Esophagus (tissue), 2 donors: ENCODE results near the gene CACNA1F. TPM values are rescaled to one million over a fixed set of nuclear protein-coding genes. Genes with fewer than 3 reads are reported as not detected.

Source experiments
- H3K27ac ChIP-seq, 2 donors: one replicate each; pipeline ENCODE4 v1.5.1; 2013; ENCODE audit warnings: low read depth in 2 of 2, mild to moderate bottlenecking in 2 of 2, inconsistent platforms in 1 of 2, low read length in 1 of 2, moderate library complexity in 1 of 2
- H3K27me3 ChIP-seq, 2 donors: one replicate each; pipeline ENCODE4 v1.6.1; 2013; ENCODE audit warnings: low read length in 2 of 2, control low read depth in 1 of 2, mild to moderate bottlenecking in 1 of 2; ENCODE audit not compliant: insufficient read depth in 2 of 2, control insufficient read depth in 1 of 2
- H3K36me3 ChIP-seq, 2 donors: one replicate each; pipeline ENCODE4 v1.6.1; 2013; ENCODE audit warnings: low read length in 1 of 2; ENCODE audit not compliant: control insufficient read depth in 2 of 2, insufficient read depth in 2 of 2
- H3K4me1 ChIP-seq, 2 donors: one replicate each; pipeline ENCODE4 v1.6.1; 2013; ENCODE audit warnings: low read length in 1 of 2; ENCODE audit not compliant: control insufficient read depth in 2 of 2, insufficient read depth in 2 of 2
- H3K4me3 ChIP-seq, 2 donors: one replicate each; pipeline ENCODE4 v1.5.1; 2013; ENCODE audit warnings: low read length in 2 of 2, mild to moderate bottlenecking in 2 of 2, low read depth in 1 of 2, moderate library complexity in 1 of 2
- H3K9me3 ChIP-seq, 2 donors: one replicate each; pipeline ENCODE4 v1.6.1; 2013; ENCODE audit warnings: mild to moderate bottlenecking in 2 of 2, low read depth in 1 of 2, low read length in 1 of 2, moderate library complexity in 1 of 2; ENCODE audit not compliant: control insufficient read depth in 2 of 2, insufficient read depth in 1 of 2
- WGBS, 2 donors: extraction: QIAGEN DNeasy Blood & Tissue Kit; methylation state at CpG; one replicate each; pipeline ENCODE4 v1.1.7; 2013; 5-methylcytosine and 5-hydroxymethylcytosine counted together
- polyA plus RNA-seq, 2 donors: library from polyadenylated mRNA; stranded (reverse); fragments of 200-250 nt; gene quantifications; one replicate each; pipeline ENCODE4 v1.2.3, GENCODE V29; 2013
- donor health status: healthy with polysubstance abuse.
- donor health status: Bipolar disorder and iron deficiency.

The CACNA1F gene
- polyA plus RNA-seq, 2 donors = 0.11 to 0.24 TPM

- Histone ChIP-seq H3K9me3 (no peaks in the 10 kb centered on the region), H3K36me3 (no peaks in the 10 kb centered on the region), H3K4me3 (peak overlapping the region; percentile 43 to 80), H3K27ac (peak overlapping the region; percentile 90 to 92), H3K4me1 (peaks cover 0 to 14% of the 10 kb centered on the region in 2 donors), H3K27me3 (no peaks in the 10 kb centered on the region)
- WGBS, 2 donors = 39 to 65% methylated on average over 48 to 66 of the region's 66 CpGs
These were observed 37.2 kb upstream of the CACNA1F start for GRCh38 chrX:49270249-49270921.

DNA sequence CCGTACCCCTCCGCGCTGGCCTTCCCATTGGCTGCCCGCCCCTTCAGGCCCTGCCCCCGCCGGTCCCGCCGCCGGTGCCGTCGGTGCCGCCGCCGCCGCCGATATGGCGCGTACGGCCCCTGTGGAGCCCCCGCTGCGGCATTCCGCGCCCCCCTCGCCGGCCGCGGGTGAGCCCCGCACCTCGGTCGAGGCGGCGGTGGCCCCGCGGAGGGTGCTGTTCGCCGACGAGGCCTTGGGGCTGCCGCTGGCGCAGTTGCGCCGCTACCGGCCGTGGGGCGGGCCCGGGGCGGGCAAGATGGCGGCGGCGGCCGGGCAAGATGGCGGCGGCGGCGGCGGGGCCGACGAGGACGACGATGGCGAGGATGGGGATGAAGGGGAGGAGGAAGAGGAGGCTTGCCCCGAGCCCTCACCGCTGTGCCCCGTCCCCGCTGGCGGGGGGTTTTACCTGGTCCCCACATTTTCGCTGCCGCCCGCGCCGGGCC lies 36.7 kb upstream of the CACNA1F start, which contains the start of gene PPP1R3F:
PPP1R3F (plus strand) TSS at position 27 of the 482 bp plus-strand sequence; CDS start at position 104, 77 bp downstream.
- peak within 1 kb of the TSS; percentile 43 to 80 for H3K4me3 ChIP-seq
- H3K27me3 ChIP-seq = no peaks in the 10 kb centered on the region
- no peaks in the 10 kb centered on the region for H3K9me3 ChIP-seq
- WGBS, 2 donors = 1 to 23% methylated on average over 29 to 70 of the region's 70 CpGs
- H3K4me1 ChIP-seq = peaks cover 0 to 14% of the 10 kb centered on the region in 2 donors
- peak within 1 kb of the TSS; percentile 95 for H3K27ac ChIP-seq
- H3K36me3 ChIP-seq = no peaks in the 10 kb centered on the region

DNA sequence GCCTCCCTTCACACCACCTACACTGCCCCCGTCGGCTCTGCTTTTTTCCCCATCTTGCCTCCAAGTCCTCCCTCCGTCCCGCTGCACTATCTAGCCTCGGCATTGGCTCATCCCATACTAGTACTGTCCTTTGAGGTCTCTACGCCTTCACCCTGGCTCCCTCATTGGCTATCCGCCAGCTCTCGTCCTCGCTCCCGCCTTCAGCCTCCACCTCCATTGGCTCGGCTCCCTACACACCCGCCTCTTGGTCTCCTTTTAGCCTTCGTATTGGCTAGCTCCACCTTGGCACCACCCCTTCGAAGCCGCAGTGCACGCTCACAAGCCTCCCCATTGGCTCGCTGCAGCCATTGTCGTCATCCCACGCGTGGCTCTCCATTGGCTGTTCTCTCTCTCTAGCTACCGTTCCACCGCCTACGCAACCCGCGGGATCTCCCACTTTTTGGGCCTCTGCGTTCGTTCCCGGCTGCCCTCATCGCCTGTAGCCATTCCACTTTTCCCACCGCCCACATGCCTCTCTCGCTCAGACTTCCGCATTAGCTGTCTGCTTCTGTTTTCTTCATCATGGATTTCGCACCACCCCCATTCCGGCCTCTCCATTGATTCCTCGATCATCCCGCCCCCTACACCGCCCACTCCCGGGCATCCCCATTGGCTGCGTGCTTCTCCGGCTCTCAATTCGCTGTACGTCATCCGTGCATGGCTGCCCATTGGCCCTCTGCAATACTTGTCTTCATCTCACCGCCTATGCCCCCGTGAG lies 36.0 kb upstream of the CACNA1F start:
- Histone ChIP-seq H3K4me1 (peaks cover 0 to 14% of the 10 kb centered on the region in 2 donors), H3K4me3 (peak overlapping the region; percentile 43 to 80), H3K27ac (peak overlapping the region; percentile 95), H3K9me3 (no peaks in the 10 kb centered on the region), H3K36me3 (no peaks in the 10 kb centered on the region), H3K27me3 (no peaks in the 10 kb centered on the region)
- WGBS, 2 donors = 0 to 30% methylated on average over 45 of the region's 45 CpGs

DNA sequence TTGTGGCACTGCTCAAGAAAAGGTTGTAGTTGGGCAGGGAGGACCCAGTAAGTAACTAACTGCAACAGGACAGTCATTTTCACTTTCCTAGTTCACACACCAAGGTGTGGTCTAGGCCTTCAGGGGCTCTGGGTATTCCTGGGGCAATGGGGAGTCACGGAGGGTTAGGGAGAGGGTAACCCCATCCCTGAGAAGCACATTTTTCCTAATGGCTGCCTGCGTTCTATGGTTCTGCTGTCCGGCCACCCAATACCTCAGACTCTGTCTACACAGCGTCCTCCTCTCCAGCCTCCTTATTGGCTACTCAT lies 35.5 kb upstream of the CACNA1F start:
- H3K4me3 ChIP-seq = peak overlapping the region; percentile 27 to 42
- 4 to 43% methylated on average over 3 to 4 of the region's 4 CpGs for WGBS, 2 donors
- H3K4me1 ChIP-seq = peaks cover 0 to 12% of the 10 kb centered on the region in 2 donors

DNA sequence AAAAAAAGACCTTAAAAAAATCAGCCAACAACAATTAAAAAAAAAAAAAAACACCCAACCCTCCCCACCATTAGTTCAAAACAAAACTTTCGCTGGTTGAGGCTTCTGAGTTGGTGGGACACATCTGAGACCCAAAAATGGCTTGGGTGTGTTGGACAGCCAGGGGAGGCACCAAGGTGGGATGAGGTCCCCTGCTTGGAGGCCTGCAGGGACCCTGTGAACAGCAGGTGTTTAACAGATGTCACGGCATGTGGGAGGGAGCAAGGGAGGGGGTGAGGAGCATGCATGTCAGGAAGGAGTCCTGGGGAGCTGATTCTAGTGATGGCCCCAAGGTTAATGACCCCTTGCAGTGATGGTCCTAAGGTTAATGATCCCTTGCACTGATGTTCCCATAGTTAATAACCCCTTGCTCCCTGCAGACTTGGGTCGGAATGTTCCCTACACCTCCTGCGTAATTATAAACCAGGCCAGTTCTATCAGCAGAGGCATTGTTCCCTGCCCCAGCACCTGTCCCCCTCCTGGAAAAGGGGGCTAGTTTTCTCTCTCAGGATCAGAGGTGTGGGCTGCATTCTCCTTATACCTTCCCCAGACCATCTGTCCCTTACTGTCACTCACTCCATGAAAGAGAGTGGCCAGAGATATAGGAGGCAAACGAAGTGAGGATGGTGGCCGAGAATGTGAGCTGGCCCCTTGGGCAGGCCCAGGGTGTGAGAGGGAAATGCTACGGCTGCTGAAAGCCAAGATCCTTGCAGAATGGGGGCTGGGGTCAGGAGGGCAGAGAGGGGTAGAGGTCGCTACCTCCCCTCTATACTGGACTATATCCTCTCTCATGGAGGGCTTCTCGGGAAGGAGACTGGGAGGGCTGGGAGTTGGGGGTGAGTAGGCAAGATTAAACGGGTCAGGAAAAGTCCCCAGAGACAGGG lies 33.6 kb upstream of the CACNA1F start:
- Histone ChIP-seq H3K36me3 (no peaks in the 10 kb centered on the region), H3K4me1 (peaks cover 0 to 7% of the 10 kb centered on the region in 2 donors), H3K27me3 (no peaks in the 10 kb centered on the region), H3K9me3 (no peaks in the 10 kb centered on the region), H3K27ac (no peak overlapping the region), H3K4me3 (no peak overlapping the region)
- WGBS, 2 donors = 75 to 87% methylated on average over 10 of the region's 10 CpGs

More for the DNA sequence above, 35.5 kb upstream of the CACNA1F start:
- Histone ChIP-seq H3K36me3 (no peaks in the 10 kb centered on the region), H3K27me3 (no peaks in the 10 kb centered on the region), H3K9me3 (no peaks in the 10 kb centered on the region), H3K27ac (peak overlapping the region; percentile 88 to 90)

DNA sequence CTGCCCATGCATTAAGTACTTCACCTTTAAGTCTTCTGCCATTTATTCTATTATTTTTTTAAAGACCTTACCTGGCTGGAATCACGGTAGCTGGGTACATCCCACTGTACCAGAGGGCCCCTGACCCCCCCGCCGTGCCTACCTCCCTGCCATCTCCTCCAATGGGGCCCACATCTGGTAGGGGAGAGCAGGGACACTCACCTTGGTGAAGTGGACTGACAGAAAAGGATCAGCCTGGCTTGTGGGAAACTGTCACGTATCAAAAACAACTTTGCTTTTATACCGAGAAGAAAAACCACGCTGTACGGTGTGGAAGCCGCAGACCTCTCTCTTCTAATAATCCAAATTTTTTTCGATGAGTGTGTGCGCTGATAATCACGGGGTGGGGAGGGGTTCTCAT lies 31.3 kb upstream of the CACNA1F start, which contains the start of gene FOXP3:
FOXP3 (minus strand) TSS at position 251 of the 400 bp plus-strand sequence. CDS start 6,205 bp downstream, outside the sequence.
- no peaks in the 10 kb centered on the region for H3K27me3 ChIP-seq
- 83 to 84% methylated on average over 11 of the region's 11 CpGs for WGBS, 2 donors

GRCh38 chrX:49263631-49264030 lies 30.5 kb upstream of the CACNA1F start:
- WGBS, 2 donors = 74 to 86% methylated on average over 10 of the region's 10 CpGs
- no peaks in the 10 kb centered on the region for H3K9me3 ChIP-seq
- H3K36me3 ChIP-seq = no peaks in the 10 kb centered on the region
- H3K4me1 ChIP-seq = no peaks in the 10 kb centered on the region
- no peak overlapping the region for H3K27ac ChIP-seq
- no peak overlapping the region for H3K4me3 ChIP-seq
- no peaks in the 10 kb centered on the region for H3K27me3 ChIP-seq

More for the DNA sequence above, 31.3 kb upstream of the CACNA1F start, which contains the start of gene FOXP3:
- Histone ChIP-seq H3K9me3 (no peaks in the 10 kb centered on the region), H3K4me1 (no peaks in the 10 kb centered on the region), H3K4me3 (no peak within 1 kb of the TSS), H3K36me3 (no peaks in the 10 kb centered on the region), H3K27ac (no peak within 1 kb of the TSS)

GRCh38 chrX:49262603-49263002 lies 29.5 kb upstream of the CACNA1F start:
- Histone ChIP-seq H3K4me1 (no peaks in the 10 kb centered on the region), H3K4me3 (no peak overlapping the region), H3K36me3 (no peaks in the 10 kb centered on the region), H3K9me3 (no peaks in the 10 kb centered on the region), H3K27me3 (no peaks in the 10 kb centered on the region), H3K27ac (no peak overlapping the region)
- whole genome bisulfite sequencing, 2 donors = 52 to 67% methylated on average over 1 of the region's 1 CpG
